Breast epithelium (tissue), 4 donors: ENCODE measurements around the gene PCDHGA8. TPM values are rescaled to one million over a fixed set of nuclear protein-coding genes. Genes with fewer than 3 reads are reported as not detected.
"Not testable (repeated sequence)": the region's sequence is repeated elsewhere in the genome, so short reads cannot be mapped to it uniquely, and the experiment has no call there.

Experiments used
- DNase-seq, 2 donors: peaks; one replicate each; pipeline ENCODE4 v3.0.0-alpha.2; 2019; ENCODE audit warnings: low spot score in 2 of 2
- H3K27ac ChIP-seq, 2 donors: fragments of 200-600 bp; sonication (generic) in 1 of 2; one replicate each; pipeline ENCODE4 v1.5.1; 2016 to 2019; ENCODE audit warnings: mild to moderate bottlenecking in 1 of 2
- H3K27me3 ChIP-seq, 2 donors: fragments of 200-600 bp; sonication (generic) in 1 of 2; one replicate each; pipeline versions ENCODE4 v1.5.1 to v1.6.0; 2017 to 2019; ENCODE audit warnings: control low read depth in 1 of 2, mild to moderate bottlenecking in 1 of 2
- H3K36me3 ChIP-seq: fragments of 200-600 bp; one replicate; pipeline ENCODE4 v1.5.1; 2019
- H3K4me1 ChIP-seq, 2 donors: fragments of 200-600 bp; sonication (generic); one replicate each; pipeline ENCODE4 v1.5.1; 2016 to 2019; ENCODE audit warnings: control low read depth in 1 of 2
- H3K4me3 ChIP-seq, 3 donors: fragments of 200-600 bp; sonication (generic); 1 replicate in 2 of 3; 2 replicates in 1 of 3; pipeline ENCODE4 v1.5.1; 2016 to 2019; ENCODE audit warnings: mild to moderate bottlenecking in 3 of 3, moderate library complexity in 2 of 3
- H3K9me3 ChIP-seq, 2 donors: fragments of 200-600 bp; sonication (generic) in 1 of 2; one replicate each; pipeline ENCODE4 v1.5.1; 2016 to 2019; ENCODE audit warnings: control low read depth in 1 of 2
- CTCF ChIP-seq, 3 donors: fragments of 450-650 bp; IDR thresholded peaks; one replicate each; pipeline ENCODE4 v1.5.1; 2016 to 2017; ENCODE audit warnings: antibody characterized with exemption in 3 of 3, mild to moderate bottlenecking in 3 of 3, moderate library complexity in 3 of 3
- POLR2A ChIP-seq: fragments of 450-650 bp; IDR thresholded peaks from one replicate; pipeline ENCODE4 v1.6.1; 2016; ENCODE audit warnings: antibody characterized with exemption, mild to moderate bottlenecking, moderate library complexity
- POLR2AphosphoS5 ChIP-seq, 3 donors: sonication (generic); formaldehyde crosslinking; IDR thresholded peaks; one replicate each; pipeline ENCODE4 v1.6.1; 2017; ENCODE audit warnings: antibody characterized with exemption in 3 of 3
- intact Hi-C: fragments of 100-400 bp; cut with DNase I; formaldehyde crosslinking; loops from one replicate; pipeline ENCODE4 v1.15.1; 2023; ENCODE audit warnings: low total_unique reads
- total RNA-seq, 3 donors: library from RNA; depleted of rRNA; stranded (reverse); fragments of >200 nt; gene quantifications; one replicate each; pipeline ENCODE4 v1.1.0, GENCODE V29; 2016

PCDHGA8 gene
- total RNA-seq, 3 donors from 2014 or later, result 2.6 to 7.2 (median 6.0) TPM

GRCh38 chr5:141383345-141383744, 9.1 kb upstream of the PCDHGA8 start:
- no peaks in the 10 kb centered on the region for H3K4me1 ChIP-seq
- intact Hi-C loops, result no loop called here
- no peak for TF ChIP-seq POLR2AphosphoS5 (IDR thresholded peaks at IDR 0.05)
- no peak for TF ChIP-seq CTCF (IDR thresholded peaks at IDR 0.05)
- TF ChIP-seq POLR2A, result no peak
- peaks cover 67 to 93% of the 10 kb centered on the region in 2 donors for H3K9me3 ChIP-seq
- no peaks in the 10 kb centered on the region for H3K27me3 ChIP-seq
- no peak for DNase-seq
- no peaks in the 10 kb centered on the region for H3K36me3 ChIP-seq
- no peak overlapping the region for H3K27ac ChIP-seq
- H3K4me3 ChIP-seq, result peak overlapping the region in 1 of 3 donors; percentile 48

- H3K27me3 ChIP-seq, result no peaks in the 10 kb centered on the region
- no peak overlapping the region for H3K27ac ChIP-seq
- no peak overlapping the region for H3K4me3 ChIP-seq
- no peaks in the 10 kb centered on the region for H3K36me3 ChIP-seq
- H3K4me1 ChIP-seq, result no peaks in the 10 kb centered on the region
- TF ChIP-seq POLR2AphosphoS5 (IDR thresholded peaks at IDR 0.05) (no peak), CTCF (IDR thresholded peaks at IDR 0.05) (no peak)
- H3K9me3 ChIP-seq, result peaks cover 79 to 93% of the 10 kb centered on the region in 2 donors
- intact Hi-C loops, result no loop called here
- no peak for DNase-seq
These were observed 7.8 kb upstream of the PCDHGA8 start for GRCh38 chr5:141384471-141385267.

- H3K27ac ChIP-seq, H3K36me3 ChIP-seq, H3K27me3 ChIP-seq, H3K4me1 ChIP-seq, intact Hi-C loops, DNase-seq: not testable (repeated sequence)
- H3K9me3 ChIP-seq, result peaks cover 80 to 95% of the 10 kb centered on the region in 2 donors
- H3K4me3 ChIP-seq, result peak within 1 kb of the TSS in 1 of 3 donors; percentile 37
These were observed 4.7 kb upstream of the PCDHGA8 start, which contains the start of gene PCDHGB4 for GRCh38 chr5:141387557-141388311. Gene PCDHGB4 (plus strand): TSS chr5:141387698. CDS start chr5:141387885, 187 bp downstream.

GRCh38 chr5:141388661-141389060, 3.8 kb upstream of the PCDHGA8 start:
- no peak for TF ChIP-seq CTCF (IDR thresholded peaks at IDR 0.05)
- TF ChIP-seq POLR2A, result no peak
- no peak for TF ChIP-seq POLR2AphosphoS5 (IDR thresholded peaks at IDR 0.05)
- H3K9me3 ChIP-seq, result peaks cover 80 to 95% of the 10 kb centered on the region in 2 donors
- no peak for DNase-seq

GRCh38 chr5:141389153-141390042, 3.0 kb upstream of the PCDHGA8 start:
- Histone ChIP-seq H3K27me3 (no peaks in the 10 kb centered on the region), H3K9me3 (peaks cover 80 to 95% of the 10 kb centered on the region in 2 donors), H3K36me3 (no peaks in the 10 kb centered on the region), H3K4me3 (peak overlapping the region in 1 of 3 donors; percentile 20), H3K27ac (no peak overlapping the region), H3K4me1 (no peaks in the 10 kb centered on the region)
- TF ChIP-seq POLR2A (no peak), CTCF (IDR thresholded peaks at IDR 0.05) (no peak), POLR2AphosphoS5 (IDR thresholded peaks at IDR 0.05) (no peak)
- intact Hi-C loops, result no loop called here
- no peak for DNase-seq

More at GRCh38 chr5:141388661-141389060, 3.8 kb upstream of the PCDHGA8 start:
- Histone ChIP-seq H3K36me3 (no peaks in the 10 kb centered on the region), H3K4me1 (no peaks in the 10 kb centered on the region), H3K4me3 (peak overlapping the region in 1 of 3 donors; percentile 20), H3K27me3 (no peaks in the 10 kb centered on the region), H3K27ac (no peak overlapping the region)
- intact Hi-C loops, result no loop called here
